Transverse colon (tissue), 4 donors: ENCODE results near the gene MX2. TPM values are rescaled to one million over a fixed set of nuclear protein-coding genes. Genes with fewer than 3 reads are reported as not detected.
"Not testable (repeated sequence)": the region's sequence is repeated elsewhere in the genome, so short reads cannot be mapped to it uniquely, and the experiment has no call there.

Source experiments
- DNase-seq: peaks from one replicate; pipeline ENCODE4 v3.0.0-alpha.2; 2019
- H3K27ac ChIP-seq, 4 donors: fragments of 200-600 bp; sonication (generic); 2 replicates each; pipeline ENCODE4 v1.5.1; 2016 to 2018; ENCODE audit warnings: inconsistent platforms in 4 of 4
- H3K27me3 ChIP-seq: fragments of 200-600 bp; sonication (generic); 2 replicates; pipeline ENCODE4 v1.5.1; 2017; ENCODE audit warnings: inconsistent platforms
- H3K36me3 ChIP-seq, 4 donors: fragments of 200-600 bp; sonication (generic); 2 replicates each; pipeline ENCODE4 v1.5.1; 2017 to 2019; ENCODE audit warnings: inconsistent platforms in 4 of 4
- H3K4me1 ChIP-seq, 4 donors: fragments of 200-600 bp; sonication (generic); 2 replicates each; pipeline ENCODE4 v1.5.1; 2017 to 2020; ENCODE audit warnings: inconsistent platforms in 4 of 4
- H3K4me3 ChIP-seq, 4 donors: fragments of 200-600 bp; sonication (generic); 1 replicate in 1 of 4; 2 replicates in 3 of 4; pipeline versions ENCODE4 v1.5.1 to v1.6.1; 2017 to 2019; ENCODE audit warnings: inconsistent platforms in 4 of 4
- H3K9me3 ChIP-seq, 2 donors: fragments of 200-600 bp; sonication (generic); 2 replicates each; pipeline ENCODE4 v1.5.1; 2017 to 2019; ENCODE audit warnings: inconsistent platforms in 2 of 2
- CTCF ChIP-seq, 5 experiments: fragments of 200-600 bp in 3 of 5; fragments of 450-650 bp in 2 of 5; sonication (generic) in 3 of 5; IDR thresholded peaks; 1 replicate in 2 of 5; 2 replicates in 3 of 5; pipeline ENCODE4 v1.5.1; 2016 to 2017; ENCODE audit warnings: antibody characterized with exemption in 5 of 5, inconsistent platforms in 3 of 5, mild to moderate bottlenecking in 2 of 5, moderate library complexity in 1 of 5
- EP300 ChIP-seq: sonication (generic); formaldehyde crosslinking; IDR thresholded peaks from one replicate; pipeline ENCODE4 v1.6.1; 2017; ENCODE audit warnings: antibody characterized with exemption, low read depth
- POLR2A ChIP-seq: fragments of 450-650 bp; IDR thresholded peaks from one replicate; pipeline ENCODE4 v1.6.1; 2016; ENCODE audit warnings: antibody characterized with exemption, mild to moderate bottlenecking, moderate library complexity
- POLR2AphosphoS5 ChIP-seq, 3 donors: sonication (generic); formaldehyde crosslinking; IDR thresholded peaks; one replicate each; pipeline ENCODE4 v1.6.1; 2016; ENCODE audit warnings: antibody characterized with exemption in 3 of 3
- WGBS, 2 donors: methylation state at CpG; one replicate each; pipeline ENCODE4 v1.1.5; 2018; ENCODE audit warnings: low coverage in 1 of 2; 5-methylcytosine and 5-hydroxymethylcytosine counted together
- in situ Hi-C, 4 donors: fragments of 200-750 bp; cut with MboI; loops; one replicate each; pipeline versions ENCODE4 v1.15.0 to v1.15.1; 2017; ENCODE audit warnings: low sequenced_read_pairs in 3 of 4, low pct_ligation_motif_present in 1 of 4, low pct_unique_long_range_greater_than_20kb in 1 of 4
- intact Hi-C: fragments of 100-400 bp; cut with DNase I; formaldehyde crosslinking; loops from one replicate; pipeline ENCODE4 v1.15.1; 2023; ENCODE audit warnings: low total_unique reads
- total RNA-seq, 4 donors: library from RNA; depleted of rRNA; stranded (reverse); fragments of >200 nt; gene quantifications; one replicate each; pipeline ENCODE4 v1.1.0, GENCODE V29; 2016

Gene MX2
- 10 to 100 TPM in 1 of 4 donors, 1 to 10 TPM in 3; 3.4 to 16.9 (median 4.1) TPM for total RNA-seq

GRCh38 chr21:41361786-41362604, at the start of gene MX2:
Gene MX2, plus strand, starts transcription at chr21:41362027. Its CDS starts 14,880 bp downstream, at chr21:41376907.
- 13% methylated on average over 24 of the region's 24 CpGs; no CpG with 5 or more reads in 1 of the 2 donors for WGBS, 2 donors
- intact Hi-C loops: no loop called here

GRCh38 chr21:41313285-41314164, 48.3 kb upstream of the MX2 start:
- intact Hi-C loops, H3K4me3 ChIP-seq, DNase-seq, H3K9me3 ChIP-seq, in situ Hi-C loops, H3K36me3 ChIP-seq, H3K27ac ChIP-seq: not testable (repeated sequence)
- 76 to 79% methylated on average over 3 to 5 of the region's 8 CpGs for WGBS, 2 donors
- Histone ChIP-seq H3K4me1 (peaks cover 0 to 12% (median 11%) of the 10 kb centered on the region in 4 donors), H3K27me3 (peaks cover 75% of the 10 kb centered on the region)

More at GRCh38 chr21:41361786-41362604, at the start of gene MX2:
- in situ Hi-C loops: no loop called here
- Histone ChIP-seq H3K27ac (peak within 1 kb of the TSS; percentile 82 to 88 (median 87)), H3K4me1 (peaks cover 5 to 54% (median 23%) of the 10 kb centered on the region in 4 donors), H3K4me3 (peak within 1 kb of the TSS in 3 of 4 donors; percentile 17 to 43 (median 29)), H3K36me3 (no peaks in the 10 kb centered on the region), H3K9me3 (no peaks in the 10 kb centered on the region), H3K27me3 (no peaks in the 10 kb centered on the region)
- TF ChIP-seq CTCF (IDR thresholded peaks at IDR 0.05) (no peak), POLR2AphosphoS5 (IDR thresholded peaks at IDR 0.05) (peak; percentile 54 to 83 (median 70)), POLR2A (peak; percentile 61)
- peak; percentile 71 for DNase-seq

GRCh38 chr21:41315726-41316125, 46.1 kb upstream of the MX2 start:
- intact Hi-C loops (no loop called here), in situ Hi-C loops (no loop called here)
- H3K27ac ChIP-seq: no peak overlapping the region
- H3K9me3 ChIP-seq: no peaks in the 10 kb centered on the region
- no peak overlapping the region for H3K4me3 ChIP-seq
- TF ChIP-seq CTCF (IDR thresholded peaks at IDR 0.05): no peak
- TF ChIP-seq POLR2AphosphoS5 (IDR thresholded peaks at IDR 0.05): no peak
- no peak for TF ChIP-seq EP300
- TF ChIP-seq POLR2A: no peak
- H3K4me1 ChIP-seq: peaks cover 0 to 16% (median 14%) of the 10 kb centered on the region in 4 donors
- peaks cover 53% of the 10 kb centered on the region for H3K27me3 ChIP-seq
- 80% methylated on average over 6 of the region's 6 CpGs; no CpG with 5 or more reads in 1 of the 2 donors for WGBS, 2 donors
- no peaks in the 10 kb centered on the region for H3K36me3 ChIP-seq
- no peak for DNase-seq

- Histone ChIP-seq H3K9me3 (no peaks in the 10 kb centered on the region), H3K4me1 (peaks cover 0 to 16% (median 14%) of the 10 kb centered on the region in 4 donors), H3K36me3 (no peaks in the 10 kb centered on the region), H3K27ac (no peak within 1 kb of the TSS), H3K4me3 (peak within 1 kb of the TSS in 3 of 4 donors; percentile 17 to 40 (median 21)), H3K27me3 (peaks cover 47% of the 10 kb centered on the region)
- intact Hi-C loops: no loop called here
- 9% methylated on average over 30 of the region's 55 CpGs; no CpG with 5 or more reads in 1 of the 2 donors for WGBS, 2 donors
- in situ Hi-C loops: no loop called here
- TF ChIP-seq CTCF (IDR thresholded peaks at IDR 0.05) (no peak), POLR2AphosphoS5 (IDR thresholded peaks at IDR 0.05) (no peak), EP300 (no peak), POLR2A (no peak)
- peak; percentile 47 for DNase-seq
These were observed 45.4 kb upstream of the MX2 start, which contains the start of gene FAM3B for GRCh38 chr21:41316200-41317062. Gene FAM3B, plus strand, starts transcription at chr21:41316801. Its CDS starts 79 bp downstream, at chr21:41316880.
